AG04450 (cell line): ENCODE measurements around the gene HSBP1. TPM values are rescaled to one million over a fixed set of nuclear protein-coding genes. Genes with fewer than 3 reads are reported as not detected.

Experiments
- CTCF ChIA-PET: fragments of 300-600, 350-600 bp; formaldehyde crosslinking; extraction: SDS; loops from one replicate; lab custom pipeline; 2022; ENCODE audit warnings: antibody characterized with exemption, inconsistent platforms; lab: Charles Lee
- POLR2A ChIA-PET: fragments of 350-600 bp; formaldehyde crosslinking; extraction: SDS; loops from one replicate; lab custom pipeline; 2021; ENCODE audit warnings: antibody characterized with exemption, inconsistent platforms; lab: Yijun Ruan, JAX
- DNase-seq: peaks from one replicate; pipeline ENCODE4 v3.0.0-alpha.2; 2011; ENCODE audit warnings: low read depth, low spot score
- H3K27ac ChIP-seq: one replicate; pipeline ENCODE4 v1.5.1; 2012; ENCODE audit warnings: low read depth, low read length, control low read depth
- H3K27me3 ChIP-seq: one replicate; pipeline ENCODE4 v1.6.0; 2012; ENCODE audit warnings: low read length; ENCODE audit not compliant: control insufficient read depth, insufficient read depth
- H3K4me3 ChIP-seq: 2 replicates; pipeline ENCODE4 v1.5.1; 2011; ENCODE audit warnings: mild to moderate bottlenecking, low read depth, low read length, control low read depth
- H3K9me3 ChIP-seq: 2 replicates; pipeline ENCODE4 v1.5.1; 2012; ENCODE audit warnings: low read length; ENCODE audit not compliant: control insufficient read depth, insufficient read depth
- polyA plus RNA-seq: library from polyadenylated mRNA; depleted of rRNA; stranded (reverse); fragments of >200 nt; gene quantifications from 2 replicates; pipeline ENCODE4 v1.2.3, GENCODE V29; 2011
- TF ChIP-seq, protein P1 (sequence below): IDR thresholded peaks from 2 replicates; pipeline ENCODE4 v1.5.1; 2011; ENCODE audit warnings: low read depth, low read length, control low read depth, inconsistent platforms

Gene HSBP1
- polyA plus RNA-seq, 1 experiment, result 289 TPM

DNA sequence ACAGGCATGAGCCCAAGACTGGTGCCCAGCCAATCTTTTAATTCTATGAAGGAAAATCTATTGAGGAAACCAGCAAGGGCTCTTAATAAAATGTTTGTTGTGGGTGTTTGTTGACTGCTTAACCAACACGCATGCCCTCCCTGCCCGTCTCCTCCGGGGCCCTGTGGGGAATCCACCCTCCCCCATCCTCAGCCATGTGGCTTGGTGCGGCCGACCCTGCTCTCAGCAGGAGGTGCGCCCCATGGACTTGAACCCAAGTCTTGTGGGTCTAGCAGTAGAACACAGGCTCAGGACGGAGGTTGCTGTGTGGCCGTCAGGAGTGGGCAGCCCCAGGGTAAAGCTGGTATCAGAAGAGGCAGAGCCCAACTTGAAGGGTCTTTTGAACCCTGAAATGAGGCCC is 46.1 kb downstream of the HSBP1 start:
- no peak overlapping the region for H3K4me3 ChIP-seq
- DNase-seq, result no peak
- POLR2A ChIA-PET, result no interaction called here
- no peaks in the 10 kb centered on the region; the same call in 1 of the 2 replicates for H3K9me3 ChIP-seq
- peaks cover 11% of the 10 kb centered on the region for H3K27me3 ChIP-seq
- H3K27ac ChIP-seq, result no peak overlapping the region
- CTCF ChIA-PET, result no interaction called here
- TF ChIP-seq, protein P1, sequence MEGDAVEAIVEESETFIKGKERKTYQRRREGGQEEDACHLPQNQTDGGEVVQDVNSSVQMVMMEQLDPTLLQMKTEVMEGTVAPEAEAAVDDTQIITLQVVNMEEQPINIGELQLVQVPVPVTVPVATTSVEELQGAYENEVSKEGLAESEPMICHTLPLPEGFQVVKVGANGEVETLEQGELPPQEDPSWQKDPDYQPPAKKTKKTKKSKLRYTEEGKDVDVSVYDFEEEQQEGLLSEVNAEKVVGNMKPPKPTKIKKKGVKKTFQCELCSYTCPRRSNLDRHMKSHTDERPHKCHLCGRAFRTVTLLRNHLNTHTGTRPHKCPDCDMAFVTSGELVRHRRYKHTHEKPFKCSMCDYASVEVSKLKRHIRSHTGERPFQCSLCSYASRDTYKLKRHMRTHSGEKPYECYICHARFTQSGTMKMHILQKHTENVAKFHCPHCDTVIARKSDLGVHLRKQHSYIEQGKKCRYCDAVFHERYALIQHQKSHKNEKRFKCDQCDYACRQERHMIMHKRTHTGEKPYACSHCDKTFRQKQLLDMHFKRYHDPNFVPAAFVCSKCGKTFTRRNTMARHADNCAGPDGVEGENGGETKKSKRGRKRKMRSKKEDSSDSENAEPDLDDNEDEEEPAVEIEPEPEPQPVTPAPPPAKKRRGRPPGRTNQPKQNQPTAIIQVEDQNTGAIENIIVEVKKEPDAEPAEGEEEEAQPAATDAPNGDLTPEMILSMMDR, result no peak

DNA sequence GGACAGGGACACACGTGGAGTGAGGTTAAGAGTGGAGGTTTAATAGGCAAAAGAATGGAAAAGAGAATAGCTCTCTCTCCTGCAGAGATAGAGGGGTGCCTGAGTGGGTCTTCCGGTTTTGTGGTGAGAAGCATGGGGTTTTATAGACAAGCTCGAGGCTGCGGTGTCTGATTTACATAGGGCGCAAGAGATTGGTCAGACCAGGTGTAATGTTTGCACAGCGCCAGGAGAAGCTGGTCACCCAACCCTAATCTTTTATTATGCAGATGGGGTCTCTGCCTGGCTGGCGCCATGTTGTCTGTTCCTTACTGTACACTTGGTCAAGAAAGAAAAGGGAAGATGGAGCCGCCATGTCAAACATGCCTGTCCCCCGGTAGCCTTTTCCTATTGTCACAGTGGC is 46.6 kb downstream of the HSBP1 start:
- DNase-seq, result no peak
- ChIA-PET POLR2A (no interaction called here), CTCF (no interaction called here)
- H3K4me3 ChIP-seq, result no peak overlapping the region
- TF ChIP-seq, protein P1, result no peak
- H3K27me3 ChIP-seq, result peaks cover 11% of the 10 kb centered on the region
- no peak overlapping the region for H3K27ac ChIP-seq
- no peaks in the 10 kb centered on the region; the same call in 1 of the 2 replicates for H3K9me3 ChIP-seq

DNA sequence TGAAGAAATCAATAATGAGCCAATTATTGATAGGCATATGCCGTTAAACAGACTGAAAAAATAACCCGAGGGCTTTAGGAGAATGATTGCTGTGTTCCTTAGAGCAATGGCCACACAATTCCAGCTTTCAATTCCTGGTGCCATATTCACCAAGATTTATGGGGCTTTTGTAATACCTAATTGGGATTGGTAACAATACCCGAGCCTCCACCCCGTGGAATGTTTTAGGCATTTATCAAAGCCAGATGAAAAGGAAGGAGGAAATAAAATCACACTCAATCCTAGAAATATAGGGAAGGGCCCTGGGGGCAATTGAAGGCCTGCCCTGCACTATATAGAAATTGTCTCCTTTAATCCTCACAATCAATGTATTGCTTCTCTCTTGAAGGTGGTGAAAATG is 49.0 kb downstream of the HSBP1 start:
- no peak overlapping the region for H3K4me3 ChIP-seq
- POLR2A ChIA-PET, result no interaction called here

DNA sequence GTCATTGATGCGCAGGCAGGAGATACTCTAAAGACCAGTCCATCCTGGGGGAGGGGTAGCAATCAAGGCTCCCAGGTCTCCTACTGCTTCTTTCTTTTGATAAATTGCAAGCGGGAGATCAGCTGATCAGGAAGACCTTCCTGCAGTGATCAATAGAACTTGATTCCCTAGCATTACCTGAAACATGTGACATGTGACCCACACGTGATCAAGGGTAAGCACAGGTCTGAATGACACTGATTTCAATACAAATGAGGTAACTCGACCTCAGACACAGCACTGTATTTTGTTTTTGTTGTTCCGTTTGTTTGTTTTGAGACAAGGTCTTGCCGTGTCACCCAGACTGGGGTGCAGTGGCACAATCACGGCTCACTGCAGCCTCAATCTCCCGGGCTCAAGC is 51.5 kb downstream of the HSBP1 start:
- POLR2A ChIA-PET, result no interaction called here
- H3K27me3 ChIP-seq, result peaks cover 12% of the 10 kb centered on the region
- DNase-seq, result no peak

More for the DNA sequence above, 49.0 kb downstream of the HSBP1 start:
- no peaks in the 10 kb centered on the region; the same call in 1 of the 2 replicates for H3K9me3 ChIP-seq
- CTCF ChIA-PET, result no interaction called here
- H3K27me3 ChIP-seq, result peaks cover 12% of the 10 kb centered on the region
- TF ChIP-seq, protein P1, result no peak
- H3K27ac ChIP-seq, result no peak overlapping the region
- no peak for DNase-seq

DNA sequence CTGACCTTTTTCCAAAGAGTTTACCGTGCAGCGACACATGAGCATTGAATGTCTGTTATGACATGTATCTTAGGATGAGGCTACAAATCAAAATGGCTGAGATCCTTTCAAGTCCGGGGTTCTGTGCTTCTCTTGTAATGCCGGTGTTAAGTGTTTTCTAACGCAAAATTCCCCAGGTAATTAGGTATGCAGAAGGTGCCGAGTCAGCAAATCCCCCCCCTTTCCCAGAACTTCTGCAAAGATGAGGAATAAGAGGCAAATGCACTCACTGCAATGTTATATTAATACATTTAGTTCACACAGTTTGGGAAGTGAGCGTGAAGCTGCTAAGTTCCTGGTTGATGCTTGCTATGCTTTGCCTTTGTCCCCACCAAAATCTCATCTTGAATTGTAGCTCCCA is 54.9 kb downstream of the HSBP1 start:
- TF ChIP-seq, protein P1, result no peak
- CTCF ChIA-PET, result interaction anchor here (1.3 kb wide), 1 partner anchor 36 kb away, joined by 4 read pairs; no protein-coding TSS in a partner anchor
- Histone ChIP-seq H3K9me3 (no peaks in the 10 kb centered on the region), H3K27me3 (peaks cover 19% of the 10 kb centered on the region), H3K4me3 (no peak overlapping the region), H3K27ac (no peak overlapping the region)
- DNase-seq, result no peak
- POLR2A ChIA-PET, result no interaction called here

More for the DNA sequence above, 51.5 kb downstream of the HSBP1 start:
- Histone ChIP-seq H3K9me3 (no peaks in the 10 kb centered on the region), H3K27ac (no peak overlapping the region), H3K4me3 (no peak overlapping the region)
- CTCF ChIA-PET, result no interaction called here
- TF ChIP-seq, protein P1, result no peak
